IPS DF 6.9 (cell line): ENCODE results near the gene REV3L.

Experiments
- DNase-seq: peaks from one replicate; pipeline ENCODE4 v3.0.0-alpha.2; 2013; ENCODE audit warnings: low read depth, low spot score
- H3K27ac ChIP-seq: one replicate; pipeline ENCODE4 v1.5.1; 2013; ENCODE audit warnings: low read length, control low read depth
- H3K27me3 ChIP-seq: 2 replicates; pipeline ENCODE4 v1.6.1; 2013; ENCODE audit warnings: mild to moderate bottlenecking, low read length; ENCODE audit not compliant: control insufficient read depth, insufficient read depth
- H3K36me3 ChIP-seq: 2 replicates; pipeline ENCODE4 v1.6.1; 2013; ENCODE audit warnings: low read length; ENCODE audit not compliant: control insufficient read depth, insufficient read depth
- H3K4me1 ChIP-seq: 2 replicates; pipeline ENCODE4 v1.6.1; 2013; ENCODE audit warnings: low read length; ENCODE audit not compliant: control insufficient read depth, insufficient read depth
- H3K4me3 ChIP-seq: 2 replicates; pipeline ENCODE4 v1.5.1; 2013; ENCODE audit warnings: mild to moderate bottlenecking, low read length
- H3K9me3 ChIP-seq: 2 replicates; pipeline ENCODE4 v1.6.1; 2013; ENCODE audit warnings: low read length, inconsistent platforms; ENCODE audit not compliant: control insufficient read depth, insufficient read depth
- WGBS: extraction: QIAGEN DNeasy Blood & Tissue Kit; methylation state at CpG from one replicate; pipeline ENCODE4 v1.1.7; 2013; ENCODE audit warnings: mixed read lengths, missing lambda C conversion rate; ENCODE audit not compliant: insufficient read length, insufficient coverage; 5-methylcytosine and 5-hydroxymethylcytosine counted together

REV3L gene

GRCh38 chr6:111470991-111471390 lies 12.0 kb downstream of the REV3L start:
- no peaks in the 10 kb centered on the region for H3K36me3 ChIP-seq
- WGBS = no CpG with 5 or more reads among the region's 2 CpGs
- H3K27me3 ChIP-seq = no peaks in the 10 kb centered on the region; the same call in 1 of the 2 replicates
- H3K27ac ChIP-seq = no peak overlapping the region
- DNase-seq = no peak
- no peak overlapping the region for H3K4me3 ChIP-seq
- no peaks in the 10 kb centered on the region for H3K4me1 ChIP-seq
- H3K9me3 ChIP-seq = no peaks in the 10 kb centered on the region

- DNase-seq = no peak
- WGBS = no CpG with 5 or more reads among the region's 5 CpGs
- no peak overlapping the region for H3K27ac ChIP-seq
Observed at GRCh38 chr6:111469543-111469942, 13.5 kb downstream of the REV3L start.

GRCh38 chr6:111468329-111469012 lies 14.5 kb downstream of the REV3L start:
- Histone ChIP-seq H3K4me3 (no peak overlapping the region), H3K27ac (no peak overlapping the region), H3K36me3 (no peaks in the 10 kb centered on the region), H3K27me3 (no peaks in the 10 kb centered on the region), H3K9me3 (no peaks in the 10 kb centered on the region), H3K4me1 (no peaks in the 10 kb centered on the region)
- no CpG with 5 or more reads among the region's 5 CpGs for WGBS
- DNase-seq = no peak

More at GRCh38 chr6:111469543-111469942, 13.5 kb downstream of the REV3L start:
- no peaks in the 10 kb centered on the region for H3K9me3 ChIP-seq
- no peaks in the 10 kb centered on the region for H3K27me3 ChIP-seq
- H3K4me1 ChIP-seq = no peaks in the 10 kb centered on the region
- no peak overlapping the region for H3K4me3 ChIP-seq
- no peaks in the 10 kb centered on the region for H3K36me3 ChIP-seq

GRCh38 chr6:111464184-111464583 lies 18.8 kb downstream of the REV3L start:
- Histone ChIP-seq H3K9me3 (no peaks in the 10 kb centered on the region), H3K27me3 (no peaks in the 10 kb centered on the region), H3K36me3 (no peaks in the 10 kb centered on the region), H3K27ac (no peak overlapping the region), H3K4me1 (no peaks in the 10 kb centered on the region), H3K4me3 (no peak overlapping the region)
- no peak for DNase-seq
- WGBS = no CpG with 5 or more reads among the region's 1 CpG

GRCh38 chr6:111462770-111463391 lies 20.1 kb downstream of the REV3L start:
- Histone ChIP-seq H3K9me3 (no peaks in the 10 kb centered on the region), H3K4me1 (no peaks in the 10 kb centered on the region), H3K4me3 (no peak overlapping the region), H3K27me3 (no peaks in the 10 kb centered on the region), H3K27ac (no peak overlapping the region), H3K36me3 (no peaks in the 10 kb centered on the region)
- no CpG with 5 or more reads among the region's 7 CpGs for WGBS
- no peak for DNase-seq

GRCh38 chr6:111461860-111462259 lies 21.2 kb downstream of the REV3L start:
- Histone ChIP-seq H3K36me3 (no peaks in the 10 kb centered on the region), H3K4me1 (no peaks in the 10 kb centered on the region), H3K27me3 (no peaks in the 10 kb centered on the region), H3K4me3 (no peak overlapping the region), H3K27ac (no peak overlapping the region), H3K9me3 (no peaks in the 10 kb centered on the region)
- DNase-seq = no peak

GRCh38 chr6:111458670-111459232 lies 24.3 kb downstream of the REV3L start:
- H3K4me1 ChIP-seq = no peaks in the 10 kb centered on the region
- H3K27me3 ChIP-seq = no peaks in the 10 kb centered on the region
- H3K27ac ChIP-seq = no peak overlapping the region
- no peak for DNase-seq
- H3K9me3 ChIP-seq = no peaks in the 10 kb centered on the region
- H3K4me3 ChIP-seq = no peak overlapping the region
- no peaks in the 10 kb centered on the region for H3K36me3 ChIP-seq

- Histone ChIP-seq H3K27me3 (no peaks in the 10 kb centered on the region), H3K9me3 (no peaks in the 10 kb centered on the region), H3K27ac (no peak overlapping the region), H3K36me3 (no peaks in the 10 kb centered on the region), H3K4me3 (no peak overlapping the region), H3K4me1 (no peaks in the 10 kb centered on the region)
- WGBS = no CpG with 5 or more reads among the region's 2 CpGs
- no peak for DNase-seq
Observed at GRCh38 chr6:111456208-111456607, 26.8 kb downstream of the REV3L start.

GRCh38 chr6:111450636-111451035 lies 32.4 kb downstream of the REV3L start:
- no peaks in the 10 kb centered on the region for H3K36me3 ChIP-seq
- H3K27ac ChIP-seq = no peak overlapping the region
- H3K4me3 ChIP-seq = no peak overlapping the region
- H3K27me3 ChIP-seq = no peaks in the 10 kb centered on the region
- H3K4me1 ChIP-seq = no peaks in the 10 kb centered on the region
- WGBS = no CpG with 5 or more reads among the region's 2 CpGs
- H3K9me3 ChIP-seq = no peaks in the 10 kb centered on the region
- no peak for DNase-seq

GRCh38 chr6:111450087-111450486 lies 32.9 kb downstream of the REV3L start:
- no peak overlapping the region for H3K27ac ChIP-seq
- 100% methylated on average over 1 of the region's 7 CpGs for WGBS
- H3K4me1 ChIP-seq = no peaks in the 10 kb centered on the region
- no peaks in the 10 kb centered on the region for H3K36me3 ChIP-seq
- DNase-seq = no peak
- no peaks in the 10 kb centered on the region for H3K9me3 ChIP-seq
- H3K27me3 ChIP-seq = no peaks in the 10 kb centered on the region
- H3K4me3 ChIP-seq = no peak overlapping the region

- no CpG with 5 or more reads among the region's 4 CpGs for WGBS
Observed at GRCh38 chr6:111449129-111449528, 33.9 kb downstream of the REV3L start.

More at GRCh38 chr6:111449129-111449528, 33.9 kb downstream of the REV3L start:
- H3K4me3 ChIP-seq = no peak overlapping the region
- H3K4me1 ChIP-seq = no peaks in the 10 kb centered on the region
- H3K36me3 ChIP-seq = no peaks in the 10 kb centered on the region
- H3K9me3 ChIP-seq = no peaks in the 10 kb centered on the region
- no peak for DNase-seq
- no peaks in the 10 kb centered on the region for H3K27me3 ChIP-seq
- H3K27ac ChIP-seq = no peak overlapping the region
